Measurements from ENCODE around the gene ARTN.

Gene ARTN

GRCh38 chr1:43910343-43910742, 23.3 kb upstream of the ARTN start:
- TF ChIP-seq CTCF (IDR thresholded peaks at IDR 0.05; ENCODE audit: low read depth, low read length, missing control alignments) = no peak
- H3K4me3 ChIP-seq (replicated peaks; ENCODE audit: low read depth, low read length) = no peak overlapping the region
- no peak for DNase-seq (ENCODE audit: extremely low read depth, low read depth)

GRCh38 chr1:43912607-43913006, 21.0 kb upstream of the ARTN start:
- H3K4me3 ChIP-seq (replicated peaks; ENCODE audit: low read depth, low read length) = no peak overlapping the region
- no peak for DNase-seq (ENCODE audit: extremely low read depth, low read depth)
- TF ChIP-seq CTCF (IDR thresholded peaks at IDR 0.05; ENCODE audit: low read depth, low read length, missing control alignments) = no peak

GRCh38 chr1:43913051-43913501, 20.5 kb upstream of the ARTN start:
- no peak overlapping the region for H3K4me3 ChIP-seq (replicated peaks; ENCODE audit: low read depth, low read length)
- DNase-seq (ENCODE audit: extremely low read depth, low read depth) = no peak
- TF ChIP-seq CTCF (IDR thresholded peaks at IDR 0.05; ENCODE audit: low read depth, low read length, missing control alignments) = no peak

- no peak for TF ChIP-seq CTCF (IDR thresholded peaks at IDR 0.05; ENCODE audit: low read depth, low read length, missing control alignments)
- no peak overlapping the region for H3K4me3 ChIP-seq (replicated peaks; ENCODE audit: low read depth, low read length)
- no peak for DNase-seq (ENCODE audit: extremely low read depth, low read depth)
Observed at GRCh38 chr1:43913666-43914360, 19.8 kb upstream of the ARTN start.

GRCh38 chr1:43914576-43915525, 18.8 kb upstream of the ARTN start:
- TF ChIP-seq CTCF (IDR thresholded peaks at IDR 0.05; ENCODE audit: low read depth, low read length, missing control alignments) = no peak
- no peak overlapping the region for H3K4me3 ChIP-seq (replicated peaks; ENCODE audit: low read depth, low read length)
- no peak for DNase-seq (ENCODE audit: extremely low read depth, low read depth)

GRCh38 chr1:43919906-43920305, 13.7 kb upstream of the ARTN start:
- no peak overlapping the region for H3K4me3 ChIP-seq (replicated peaks; ENCODE audit: low read depth, low read length)
- TF ChIP-seq CTCF (IDR thresholded peaks at IDR 0.05; ENCODE audit: low read depth, low read length, missing control alignments) = no peak

More at GRCh38 chr1:43919906-43920305, 13.7 kb upstream of the ARTN start:
- DNase-seq (ENCODE audit: extremely low read depth, low read depth) = no peak
